ENCODE data around the gene NFIC. TPM values are rescaled to one million over a fixed set of nuclear protein-coding genes. Genes with fewer than 3 reads are reported as not detected.
A peak's percentile ranks its signal among the peaks of the same experiment; 100 is the strongest.

The NFIC gene
- total RNA-seq, 1 donor from 2014 or later = 38.3 TPM

- Histone ChIP-seq H4K20me1 (ENCODE audit: insufficient read depth, low read length) (peaks cover 7% of the 10 kb centered on the region), H3K4me2 (ENCODE audit: low read length) (no peak overlapping the region), H3K9ac (ENCODE audit: low read length) (no peak overlapping the region), H3K27ac (ENCODE audit: low read depth, low read length) (no peak overlapping the region), H2AFZ (ENCODE audit: low read depth, low read length) (no peak overlapping the region), H3K4me1 (ENCODE audit: insufficient read depth, low read length) (peaks cover 6% of the 10 kb centered on the region), H3K79me2 (ENCODE audit: insufficient read depth, low read length) (peaks cover 5% of the 10 kb centered on the region), H3K4me3 (ENCODE audit: insufficient read depth, low read depth, low read length) (no peak overlapping the region), H3K36me3 (ENCODE audit: insufficient read depth, low read length) (peaks cover 2% of the 10 kb centered on the region), H3K27me3 (ENCODE audit: insufficient read depth, low read length) (no peaks in the 10 kb centered on the region), H3K9me3 (ENCODE audit: insufficient read depth, low read depth, low read length) (no peaks in the 10 kb centered on the region)
- H3K4me1 Mint-ChIP-seq (ENCODE audit: low read depth, unreplicated experiment) = peaks cover 13% of the 10 kb centered on the region
- peaks cover 8% of the 10 kb centered on the region for H3K36me3 Mint-ChIP-seq (ENCODE audit: low read depth, unreplicated experiment)
- H3K27me3 Mint-ChIP-seq (ENCODE audit: low read depth, unreplicated experiment) = peaks cover 4% of the 10 kb centered on the region
- FAIRE-seq (no peak), DNase-seq (ENCODE audit: low read depth) (no peak)
- TF ChIP-seq CTCF (IDR thresholded peaks at IDR 0.05; ENCODE audit: insufficient read depth, low read depth, low read length) (no peak), EZH2 (IDR thresholded peaks at IDR 0.05; ENCODE audit: insufficient read depth, low read length) (no peak)
- no peak overlapping the region for H3K27ac Mint-ChIP-seq (ENCODE audit: unreplicated experiment)
- H3K9me3 Mint-ChIP-seq (ENCODE audit: unreplicated experiment) = peaks cover 3% of the 10 kb centered on the region
- H3K4me3 Mint-ChIP-seq (ENCODE audit: unreplicated experiment) = peak overlapping the region; percentile 45
Observed at GRCh38 chr19:3464587-3465235, 98.3 kb downstream of the NFIC start.

GRCh38 chr19:3465552-3465951, 99.2 kb downstream of the NFIC start:
- no peak for TF ChIP-seq EZH2 (IDR thresholded peaks at IDR 0.05; ENCODE audit: insufficient read depth, low read length)
- no peak for TF ChIP-seq CTCF (IDR thresholded peaks at IDR 0.05; ENCODE audit: insufficient read depth, low read depth, low read length)
- no peak overlapping the region for H3K4me3 Mint-ChIP-seq (ENCODE audit: unreplicated experiment)
- Histone ChIP-seq H3K27me3 (ENCODE audit: insufficient read depth, low read length) (no peaks in the 10 kb centered on the region), H3K36me3 (ENCODE audit: insufficient read depth, low read length) (peaks cover 2% of the 10 kb centered on the region), H3K9ac (ENCODE audit: low read length) (no peak overlapping the region), H3K4me2 (ENCODE audit: low read length) (no peak overlapping the region), H3K79me2 (ENCODE audit: insufficient read depth, low read length) (no peaks in the 10 kb centered on the region), H3K27ac (ENCODE audit: low read depth, low read length) (no peak overlapping the region), H4K20me1 (ENCODE audit: insufficient read depth, low read length) (peaks cover 7% of the 10 kb centered on the region), H3K4me3 (ENCODE audit: insufficient read depth, low read depth, low read length) (no peak overlapping the region), H2AFZ (ENCODE audit: low read depth, low read length) (no peak overlapping the region), H3K9me3 (ENCODE audit: insufficient read depth, low read depth, low read length) (no peaks in the 10 kb centered on the region), H3K4me1 (ENCODE audit: insufficient read depth, low read length) (no peaks in the 10 kb centered on the region)
- no peak for DNase-seq (ENCODE audit: low read depth)
- FAIRE-seq = no peak
- peaks cover 4% of the 10 kb centered on the region for H3K9me3 Mint-ChIP-seq (ENCODE audit: unreplicated experiment)
- peaks cover 7% of the 10 kb centered on the region for H3K36me3 Mint-ChIP-seq (ENCODE audit: low read depth, unreplicated experiment)
- H3K27me3 Mint-ChIP-seq (ENCODE audit: low read depth, unreplicated experiment) = peaks cover 11% of the 10 kb centered on the region
- peaks cover 12% of the 10 kb centered on the region for H3K4me1 Mint-ChIP-seq (ENCODE audit: low read depth, unreplicated experiment)
- peak overlapping the region; percentile 78 for H3K27ac Mint-ChIP-seq (ENCODE audit: unreplicated experiment)

DNA sequence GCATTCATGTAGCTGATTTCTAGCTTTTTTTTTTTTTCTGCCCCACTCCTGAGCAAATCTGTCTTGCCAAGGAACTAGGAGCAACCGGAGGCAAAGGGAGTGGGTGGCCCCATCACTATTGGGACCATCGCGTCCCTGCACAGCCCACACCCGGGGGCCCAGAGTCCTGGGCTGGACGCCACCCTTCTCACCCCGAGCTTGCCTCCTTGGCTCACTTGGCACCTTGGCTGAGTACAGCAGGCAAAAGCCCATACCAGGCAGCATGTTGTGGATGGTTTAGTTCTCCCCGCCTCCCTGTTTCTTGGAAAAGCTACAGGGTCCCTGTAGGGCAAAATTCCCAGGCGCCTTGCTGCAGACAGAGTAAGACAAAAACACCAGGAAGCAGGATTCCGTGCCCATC, 100.3 kb downstream of the NFIC start:
- Mint-ChIP-seq H3K9me3 (ENCODE audit: unreplicated experiment) (peaks cover 6% of the 10 kb centered on the region), H3K4me1 (ENCODE audit: low read depth, unreplicated experiment) (peaks cover 12% of the 10 kb centered on the region), H3K36me3 (ENCODE audit: low read depth, unreplicated experiment) (peaks cover 7% of the 10 kb centered on the region), H3K27ac (ENCODE audit: unreplicated experiment) (no peak overlapping the region), H3K4me3 (ENCODE audit: unreplicated experiment) (no peak overlapping the region), H3K27me3 (ENCODE audit: low read depth, unreplicated experiment) (peaks cover 16% of the 10 kb centered on the region)
- Histone ChIP-seq H4K20me1 (ENCODE audit: insufficient read depth, low read length) (peaks cover 7% of the 10 kb centered on the region), H3K27me3 (ENCODE audit: insufficient read depth, low read length) (no peaks in the 10 kb centered on the region), H3K9me3 (ENCODE audit: insufficient read depth, low read depth, low read length) (no peaks in the 10 kb centered on the region), H3K4me2 (ENCODE audit: low read length) (no peak overlapping the region), H3K4me3 (ENCODE audit: insufficient read depth, low read depth, low read length) (no peak overlapping the region), H3K79me2 (ENCODE audit: insufficient read depth, low read length) (no peaks in the 10 kb centered on the region), H3K36me3 (ENCODE audit: insufficient read depth, low read length) (peaks cover 2% of the 10 kb centered on the region), H2AFZ (ENCODE audit: low read depth, low read length) (no peak overlapping the region), H3K27ac (ENCODE audit: low read depth, low read length) (no peak overlapping the region), H3K4me1 (ENCODE audit: insufficient read depth, low read length) (no peaks in the 10 kb centered on the region), H3K9ac (ENCODE audit: low read length) (no peak overlapping the region)
- TF ChIP-seq EZH2 (IDR thresholded peaks at IDR 0.05; ENCODE audit: insufficient read depth, low read length) (no peak), CTCF (IDR thresholded peaks at IDR 0.05; ENCODE audit: insufficient read depth, low read depth, low read length) (no peak)
- FAIRE-seq = no peak
- no peak for DNase-seq (ENCODE audit: low read depth)

All from astrocyte (in vitro differentiated cells and primary cell).